ENCODE measurements around the gene ADGRA1.

Gene ADGRA1

DNA sequence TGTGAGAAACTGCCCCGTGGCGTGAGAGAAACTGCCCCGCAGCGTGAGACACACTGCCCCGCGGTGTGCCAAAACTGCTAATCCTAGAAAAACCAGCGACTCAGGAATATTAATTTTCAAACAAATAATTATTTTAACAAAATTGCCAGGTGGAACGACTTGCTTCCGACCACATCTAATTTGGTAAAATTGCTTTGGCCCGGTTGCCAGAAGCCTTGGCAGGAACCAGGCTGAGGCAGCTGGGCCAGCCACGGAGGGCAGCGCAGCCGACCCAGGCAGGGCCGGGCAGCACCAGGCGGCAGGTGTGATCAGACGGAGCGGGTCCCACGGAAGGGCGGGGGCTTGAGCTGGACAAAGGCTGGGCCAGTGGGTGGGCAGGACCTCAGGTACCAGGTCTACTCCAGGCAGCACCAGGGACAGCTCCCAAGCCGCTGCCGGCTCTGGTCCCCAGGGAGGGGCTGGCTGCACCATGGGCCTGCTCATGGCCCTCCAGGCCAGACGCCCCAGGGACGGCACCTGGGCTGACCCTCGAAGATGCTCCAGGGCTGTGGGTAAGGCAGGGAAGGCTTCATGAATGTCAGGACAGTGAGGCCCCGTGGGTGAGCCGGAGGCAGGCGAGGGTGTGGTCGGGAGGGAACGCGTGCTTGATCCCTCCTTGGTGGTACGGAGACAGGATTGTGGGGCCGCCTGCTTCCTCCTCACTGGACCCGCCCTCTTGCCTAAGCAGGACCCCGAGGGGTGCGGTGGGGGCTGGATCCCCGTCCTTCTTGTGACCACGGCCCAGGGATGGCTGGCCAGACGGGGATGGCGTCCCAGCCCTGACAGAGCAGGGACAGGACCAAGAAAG lies 7.7 kb upstream of the ADGRA1 start:
- DNase-seq = no peak

GRCh38 chr10:133080683-133081040 lies 7.1 kb upstream of the ADGRA1 start:
- DNase-seq = no peak

DNA sequence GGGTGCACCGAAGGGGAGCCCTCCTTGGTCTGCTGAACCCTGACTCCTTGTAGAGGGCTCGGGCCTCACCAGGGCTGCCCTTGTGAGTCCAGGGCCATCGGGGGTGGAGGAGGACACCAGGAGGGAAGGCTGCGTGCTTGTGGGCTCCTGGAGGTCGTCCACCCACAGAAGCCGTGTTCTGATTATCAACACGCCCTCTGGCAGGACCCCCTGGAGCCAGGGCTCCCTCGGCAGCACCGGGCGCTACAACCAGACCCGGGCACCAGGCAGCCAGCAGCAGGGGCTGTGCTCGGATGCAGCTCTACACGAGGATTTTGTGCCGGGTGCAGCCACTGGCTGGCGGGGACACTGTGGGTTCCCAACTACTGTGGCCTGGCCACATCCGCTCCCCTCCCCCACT lies 6.1 kb upstream of the ADGRA1 start:
- DNase-seq = no peak

- no peak for DNase-seq
Observed at GRCh38 chr10:133082685-133083421, 4.9 kb upstream of the ADGRA1 start.

DNA sequence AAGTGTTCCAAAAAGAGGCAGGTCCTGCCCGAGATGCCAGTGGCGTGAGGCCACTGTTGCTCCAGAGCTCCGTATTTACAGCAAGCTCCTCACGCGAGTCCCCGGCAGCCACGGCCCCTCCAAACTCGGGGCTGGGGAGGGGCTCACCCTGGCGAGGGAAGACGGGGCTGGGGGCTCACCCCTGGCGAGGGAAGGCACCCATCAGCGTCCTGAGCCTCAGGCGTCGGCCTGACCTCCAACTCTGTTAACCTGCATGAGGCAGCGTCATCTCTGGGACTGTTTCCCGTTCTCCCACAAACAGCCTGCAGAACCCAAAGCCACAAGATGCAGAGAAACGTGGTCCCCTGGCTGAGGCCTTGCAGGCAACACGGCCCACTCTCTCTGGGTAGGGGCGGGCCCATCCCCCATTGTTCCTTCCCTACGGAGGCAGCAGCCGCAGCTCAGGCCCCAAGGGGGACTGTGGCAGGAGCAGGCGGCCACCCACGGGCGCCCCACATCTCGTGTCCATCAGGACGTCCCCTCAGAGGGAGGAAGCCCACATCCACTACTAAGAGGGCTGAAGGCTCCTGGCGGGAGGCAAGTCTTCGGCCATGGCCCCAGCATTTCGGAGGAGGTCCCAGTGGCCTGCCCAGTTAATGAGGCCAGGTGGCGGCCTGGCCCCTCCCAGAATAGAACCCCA lies 4.2 kb upstream of the ADGRA1 start:
- DNase-seq = no peak

DNA sequence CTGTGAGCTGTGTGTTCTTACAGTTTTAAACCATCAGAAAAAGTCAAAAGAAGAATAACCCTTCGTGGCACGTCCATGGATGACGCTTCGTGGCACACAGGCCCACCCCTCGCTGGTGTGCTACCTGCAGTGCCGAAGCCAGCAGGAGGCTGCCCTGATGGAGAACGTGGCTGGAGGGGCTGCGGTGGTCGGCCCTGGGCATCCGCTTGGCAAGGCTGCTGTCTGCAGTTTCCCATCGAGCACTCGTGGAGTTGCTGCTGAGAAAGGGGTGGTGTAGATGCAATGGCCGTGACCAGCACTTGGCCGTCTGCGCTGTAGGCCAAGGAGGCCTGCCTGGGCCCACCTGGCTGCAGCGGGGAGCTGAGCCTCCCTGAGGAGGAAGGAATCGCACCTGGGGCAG lies 3.2 kb upstream of the ADGRA1 start:
- DNase-seq = no peak

DNA sequence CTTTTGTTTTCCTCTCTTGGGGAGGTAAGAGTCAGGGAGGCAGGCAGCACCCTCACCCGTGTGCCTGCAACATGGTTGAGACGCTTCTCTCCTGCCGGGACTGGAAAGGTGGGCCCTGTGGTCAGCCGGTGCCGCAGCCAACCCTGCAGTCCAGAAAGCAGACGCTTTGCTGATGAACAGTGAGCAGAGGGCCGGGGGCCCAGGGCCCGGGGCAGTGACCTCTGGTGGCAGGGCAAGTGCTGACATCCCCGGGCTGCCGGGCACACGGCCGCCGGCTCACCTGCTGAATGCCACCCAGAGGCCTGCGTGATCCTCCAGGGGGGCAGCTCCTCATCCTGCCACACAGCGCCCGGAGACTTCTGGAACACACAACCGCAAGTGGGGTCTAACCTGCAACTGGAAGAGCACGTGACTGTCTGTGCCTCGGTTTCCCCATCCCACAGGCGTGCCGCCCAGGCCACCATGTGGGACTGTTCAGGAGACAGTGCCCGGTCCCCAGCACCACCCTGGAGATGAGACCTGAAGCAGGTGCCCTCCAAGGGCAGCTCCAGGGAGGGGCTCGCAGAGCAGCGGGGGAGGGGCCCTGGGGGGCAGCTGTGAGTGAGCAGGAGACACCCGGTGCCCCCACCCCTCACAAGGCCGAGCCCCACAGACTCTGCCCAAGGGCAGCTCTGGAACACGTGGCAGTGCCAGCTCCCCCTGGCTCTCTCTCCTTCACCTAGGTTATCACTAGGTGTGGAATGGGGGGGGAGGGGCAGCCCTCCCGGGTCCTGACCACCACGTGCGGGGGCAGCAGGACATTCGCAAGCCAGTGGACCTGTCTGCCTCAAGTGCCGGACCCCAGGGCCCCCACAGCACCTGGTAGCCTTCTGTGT lies 2.2 kb upstream of the ADGRA1 start:
- no peak for DNase-seq

DNA sequence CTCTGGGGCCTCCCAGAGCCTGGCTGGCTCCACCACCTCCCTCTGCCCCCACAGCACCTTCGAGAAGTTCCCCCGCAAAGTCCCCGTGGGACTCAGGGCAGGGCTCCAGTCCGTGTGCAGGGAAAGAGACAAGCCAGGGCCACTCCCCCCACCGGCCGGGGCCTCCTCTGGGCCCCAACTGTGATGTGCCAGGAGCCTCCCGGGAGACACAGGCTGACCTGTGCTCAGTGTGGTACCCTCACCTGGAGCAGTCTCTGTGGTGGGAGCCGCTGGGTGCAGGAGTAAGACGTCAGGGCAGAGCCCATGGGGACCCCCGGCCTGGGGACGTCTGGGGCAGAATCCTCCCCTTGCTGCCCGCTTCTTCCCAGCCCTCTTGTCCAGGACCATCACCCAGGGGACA lies 1.5 kb upstream of the ADGRA1 start:
- DNase-seq = no peak

GRCh38 chr10:133087045-133087678 lies 562 bp upstream of the ADGRA1 start:
- DNase-seq = no peak

DNA sequence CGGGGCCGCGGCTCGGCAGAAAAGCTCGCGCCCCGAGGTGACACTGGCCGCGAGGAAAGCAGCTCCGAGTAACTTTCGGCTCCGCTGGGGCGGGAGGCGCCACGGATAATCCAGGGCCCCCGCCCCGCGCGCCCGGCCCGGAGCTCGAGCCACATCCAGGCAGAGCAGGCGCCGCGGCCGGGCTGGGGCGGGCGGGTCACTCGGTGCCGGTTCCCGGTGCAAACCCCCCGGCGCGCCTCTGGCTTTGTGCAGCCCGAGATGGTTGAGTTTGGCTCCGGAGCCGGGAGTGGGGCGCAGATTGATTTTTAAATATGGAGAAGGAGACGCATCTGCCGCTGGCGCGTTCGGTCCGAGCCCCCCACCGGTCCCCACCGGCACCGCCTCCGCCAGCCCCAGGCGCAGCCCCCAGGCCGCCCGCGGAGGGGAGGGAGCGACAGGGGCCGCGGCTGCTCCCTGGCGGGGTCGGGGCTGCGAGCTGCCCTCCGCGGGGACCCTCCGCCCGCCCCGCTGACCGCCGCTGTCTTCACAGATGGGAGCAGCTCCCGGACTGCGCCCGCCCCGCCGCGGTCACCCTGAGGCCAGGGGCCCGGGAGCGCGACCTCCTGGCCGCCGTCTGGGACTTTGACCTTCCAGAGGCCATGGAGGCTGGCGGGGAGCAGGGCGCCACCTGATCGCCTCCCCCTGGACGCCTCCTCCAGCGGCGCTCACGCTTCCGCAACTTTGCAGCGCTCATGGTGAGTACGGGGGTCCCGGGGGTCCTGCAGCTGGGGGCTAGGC lies 643 bp downstream of the ADGRA1 start:
- DNase-seq = no peak

DNA sequence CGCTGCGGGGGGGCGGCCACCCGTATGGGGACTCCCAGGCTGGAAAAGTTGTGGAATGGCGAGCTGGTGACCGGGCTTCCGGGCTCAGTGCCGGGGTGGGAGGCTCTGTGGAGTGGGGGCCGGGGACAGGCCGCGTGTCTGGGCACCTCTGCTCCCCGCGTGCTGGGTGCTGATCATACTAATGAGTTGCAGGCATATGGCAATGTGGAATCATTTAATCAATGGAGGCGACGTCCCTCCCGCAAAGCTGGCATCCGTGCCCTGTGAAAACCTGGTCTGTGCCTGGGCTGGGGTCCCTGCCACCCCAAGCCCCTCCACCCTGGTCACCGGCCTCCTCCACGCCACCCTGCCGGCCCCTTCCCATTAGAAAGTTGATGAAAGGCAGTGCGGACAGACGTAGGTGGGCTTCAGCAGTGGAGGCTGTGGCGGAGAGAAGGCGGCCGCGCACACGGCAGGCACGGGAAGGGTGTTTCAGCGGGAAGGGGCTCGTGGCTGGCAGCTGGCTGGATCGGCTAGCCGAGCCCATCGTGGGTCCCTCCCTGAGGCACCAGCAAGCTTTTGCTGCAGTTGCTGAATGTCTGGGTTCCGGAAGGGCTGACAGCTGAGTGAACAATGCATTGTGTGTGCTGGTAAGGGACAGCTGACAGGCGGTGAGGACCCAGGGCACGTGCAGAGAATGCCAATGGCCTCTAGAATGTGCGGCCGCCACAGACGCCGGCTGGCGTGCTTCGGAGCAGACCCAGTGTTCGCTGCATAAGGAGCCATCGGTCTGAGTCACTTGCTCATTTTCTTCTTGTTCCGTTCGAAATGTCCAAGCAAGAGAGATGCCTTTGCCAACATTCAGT lies 1.5 kb downstream of the ADGRA1 start:
- no peak for DNase-seq

DNA sequence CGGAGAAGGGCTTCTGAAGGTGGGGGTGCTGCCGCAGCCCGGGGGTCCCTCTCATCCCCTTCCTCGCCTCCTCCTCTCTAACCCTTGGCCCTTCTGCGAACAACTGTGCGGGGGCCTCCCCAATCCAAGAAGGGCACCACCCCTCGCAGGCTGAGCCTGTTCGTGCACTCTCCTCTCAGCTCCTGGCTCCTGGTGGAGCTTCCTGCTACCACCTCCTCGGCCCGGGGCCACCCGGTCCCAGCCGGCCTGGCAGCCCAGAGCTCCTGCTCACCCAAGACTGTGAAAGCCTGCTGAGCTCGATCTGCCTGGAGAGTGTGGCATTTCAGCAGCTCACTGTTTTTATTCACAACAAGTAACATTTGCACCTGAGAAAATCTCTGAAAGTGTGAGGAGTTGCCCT lies 2.4 kb downstream of the ADGRA1 start:
- no peak for DNase-seq

- DNase-seq = no peak
Observed at GRCh38 chr10:133090654-133091053, 2.9 kb downstream of the ADGRA1 start.

DNA sequence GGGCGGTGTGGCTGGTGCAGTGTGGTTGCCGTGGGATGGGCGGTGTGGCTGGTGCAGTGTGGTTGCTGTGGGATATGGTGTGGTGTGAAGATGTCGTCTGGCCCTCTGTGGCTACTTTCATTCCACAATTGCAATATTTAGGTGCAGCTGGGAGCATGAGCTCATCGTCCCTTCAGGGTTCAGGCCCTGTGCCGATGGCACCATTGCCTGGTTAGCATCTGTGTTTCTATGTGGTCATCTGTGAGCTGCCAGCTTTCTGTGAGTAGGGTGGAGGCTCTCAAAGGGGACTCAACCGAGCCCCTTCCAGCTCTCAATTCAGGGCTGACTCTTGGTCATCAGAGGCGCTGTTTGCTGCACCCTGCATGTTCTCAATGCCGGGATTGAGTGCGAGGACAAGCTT lies 3.6 kb downstream of the ADGRA1 start:
- no peak for DNase-seq

- DNase-seq = no peak
Observed at GRCh38 chr10:133093291-133093690, 5.6 kb downstream of the ADGRA1 start.

DNA sequence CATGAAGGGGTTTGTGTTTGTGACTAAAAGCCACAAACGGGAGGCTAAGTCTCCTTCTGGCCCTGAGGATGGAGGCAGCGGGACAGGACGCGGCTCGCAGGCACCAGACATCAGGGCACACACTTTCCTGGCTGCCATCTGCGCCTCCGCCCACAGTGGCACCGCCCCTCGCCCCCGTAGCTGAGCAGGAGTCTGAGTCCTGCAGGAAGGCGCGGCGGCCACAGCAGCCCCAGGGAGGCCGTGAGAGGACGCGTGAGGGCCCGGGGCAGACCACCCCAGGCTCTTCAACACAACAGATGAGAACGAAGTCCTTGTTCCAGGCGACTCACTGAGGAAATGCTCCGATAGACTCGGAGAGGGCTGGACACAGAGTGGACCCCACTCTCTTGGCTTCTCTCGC lies 6.6 kb downstream of the ADGRA1 start:
- no peak for DNase-seq

DNA sequence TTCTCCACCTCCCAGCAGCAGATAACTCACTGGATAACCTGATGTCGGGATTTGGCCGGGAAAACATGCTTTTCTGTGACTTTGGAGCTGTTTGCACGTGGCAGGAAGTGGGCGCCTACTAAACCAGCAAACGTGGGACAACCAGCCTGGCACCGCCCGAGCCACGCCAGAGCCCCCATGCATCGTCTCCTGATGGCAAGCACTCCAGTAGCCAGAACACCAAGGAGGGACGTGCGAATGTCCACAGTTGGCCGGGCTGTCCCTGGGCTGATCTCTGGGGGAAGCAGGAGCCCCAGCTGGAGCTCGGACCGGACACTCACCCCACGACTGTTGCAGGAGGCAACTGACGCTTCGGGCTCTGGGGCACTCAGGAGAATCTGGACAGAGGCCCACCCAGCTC lies 7.1 kb downstream of the ADGRA1 start:
- DNase-seq = no peak

- DNase-seq = no peak
Observed at GRCh38 chr10:133095586-133095985, 7.9 kb downstream of the ADGRA1 start.

GRCh38 chr10:133096616-133097269 lies 9.0 kb downstream of the ADGRA1 start:
- no peak for DNase-seq

GRCh38 chr10:133097418-133097817 lies 9.7 kb downstream of the ADGRA1 start:
- no peak for DNase-seq
